Activated B cell treated with CpG ODN at 0.5 μM for 24 hours (primary cell): ENCODE results near the gene IL17F. TPM values are rescaled to one million over a fixed set of nuclear protein-coding genes. Genes with fewer than 3 reads are reported as not detected.

Source experiments
- ATAC-seq: fragments of 200-7000 bp; cut with Tn5 transposase; one replicate; pipeline ENCODE4 v1.10.0; 2021; ENCODE audit warnings: low read depth, mild to moderate bottlenecking, moderate library complexity
- CTCF ChIA-PET: fragments of 350-600 bp; sonication (Branson Sonifier 250); formaldehyde crosslinking; loops from one replicate; lab custom pipeline; 2021; ENCODE audit warnings: antibody characterized with exemption; lab: Charles Lee
- POLR2A ChIA-PET: fragments of 350-600 bp; sonication (Branson Sonifier 250); formaldehyde crosslinking; loops from one replicate; lab custom pipeline; 2021; ENCODE audit warnings: antibody characterized with exemption; lab: Charles Lee
- DNase-seq: peaks from one replicate; pipeline ENCODE4 v3.0.0; 2022
- H3K27ac Mint-ChIP-seq: one replicate; pipeline ENCODE4 v1.8.0; 2020; ENCODE audit warnings: mixed read lengths
- H3K27me3 Mint-ChIP-seq: one replicate; pipeline ENCODE4 v1.8.0; 2021; ENCODE audit warnings: mixed read lengths
- H3K36me3 Mint-ChIP-seq: one replicate; pipeline ENCODE4 v1.8.0; 2021; ENCODE audit warnings: low read depth, mixed read lengths
- H3K4me1 Mint-ChIP-seq: one replicate; pipeline ENCODE4 v1.8.0; 2021; ENCODE audit warnings: mixed read lengths
- H3K4me3 Mint-ChIP-seq: one replicate; pipeline ENCODE4 v1.8.0; 2020; ENCODE audit warnings: mild to moderate bottlenecking, mixed read lengths
- H3K9me3 Mint-ChIP-seq: one replicate; pipeline ENCODE4 v1.8.0; 2020; ENCODE audit warnings: mixed read lengths
- CTCF ChIP-seq: fragments of 200-600 bp; IDR thresholded peaks from one replicate; pipeline ENCODE4 v1.8.0; 2022; ENCODE audit warnings: antibody characterized with exemption, mild to moderate bottlenecking
- intact Hi-C: fragments of 100-400 bp; cut with micrococcal nuclease; formaldehyde crosslinking; loops from one replicate; pipeline ENCODE4 v1.15.1; 2024
- total RNA-seq: library from RNA; stranded (reverse); gene quantifications from 2 replicates; pipeline ENCODE4 v1.2.3, GENCODE V29; 2022

Gene IL17F
- total RNA-seq, 1 donor from 2014 or later, result not detected

DNA sequence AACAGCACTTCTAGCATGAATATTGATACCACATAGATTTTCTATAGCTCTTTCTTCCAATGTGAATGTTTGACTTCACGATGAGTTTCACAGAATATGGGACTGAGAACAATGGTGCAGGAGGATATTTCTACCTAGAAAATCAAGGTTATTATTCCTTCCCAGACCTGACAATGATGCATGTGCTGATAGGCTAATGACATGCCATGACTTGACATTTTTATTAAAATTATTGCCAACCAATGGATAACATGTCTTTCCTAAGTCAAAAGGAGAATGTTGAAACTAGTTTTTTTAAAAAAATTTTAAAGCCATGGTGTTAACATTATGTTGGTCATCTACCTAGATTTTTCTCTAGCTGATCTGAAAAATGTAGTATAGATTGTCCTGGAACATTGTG, 57.2 kb downstream of the IL17F start:
- ChIA-PET POLR2A (no interaction called here), CTCF (no interaction called here)
- Mint-ChIP-seq H3K27ac (no peak overlapping the region), H3K36me3 (no peaks in the 10 kb centered on the region), H3K9me3 (no peaks in the 10 kb centered on the region), H3K4me1 (no peaks in the 10 kb centered on the region), H3K27me3 (peaks cover 9% of the 10 kb centered on the region), H3K4me3 (no peak overlapping the region)
- ATAC-seq (no peak), DNase-seq (no peak)
- TF ChIP-seq CTCF, result no peak
- intact Hi-C loops, result no loop called here

Other genes with a start within 250 kb of the IL17F start
- not detected in 2 replicates for gene PKHD1, start 156.9 kb downstream of the IL17F start, total RNA-seq
- not detected in 2 replicates for gene IL17A, start 58.1 kb downstream of the IL17F start, total RNA-seq
- 73.2 and 78.9 TPM in 2 replicates for gene MCM3, start 40.2 kb upstream of the IL17F start, total RNA-seq
- 6.8 and 8.0 TPM in 2 replicates for gene PAQR8, start 117.7 kb upstream of the IL17F start, total RNA-seq
- gene EFHC1, start 175.8 kb upstream of the IL17F start, total RNA-seq, result 15.8 and 23.2 TPM in 2 replicates